ENCODE data around the gene CREM.
"Not testable (repeated sequence)": the region's sequence is repeated elsewhere in the genome, so short reads cannot be mapped to it uniquely, and the experiment has no call there.

CREM gene

GRCh38 chr10:35195361-35196306 is 69.0 kb downstream of the CREM start:
- peak; percentile 2 for DNase-seq

GRCh38 chr10:35200487-35200886 is 73.8 kb downstream of the CREM start:
- DNase-seq, result no peak

- no peak for DNase-seq
Measured at GRCh38 chr10:35201234-35201633, 74.6 kb downstream of the CREM start.

GRCh38 chr10:35202050-35202449 is 75.4 kb downstream of the CREM start:
- DNase-seq, result no peak

GRCh38 chr10:35203745-35204144 is 77.1 kb downstream of the CREM start:
- DNase-seq, result no peak

GRCh38 chr10:35204650-35205319 is 78.1 kb downstream of the CREM start:
- no peak for DNase-seq

- DNase-seq, result no peak
Measured at GRCh38 chr10:35206274-35206673, 79.6 kb downstream of the CREM start.

GRCh38 chr10:35208536-35208935 is 81.9 kb downstream of the CREM start:
- DNase-seq, result no peak

- no peak for DNase-seq
Measured at GRCh38 chr10:35208949-35209613, 82.4 kb downstream of the CREM start.

- DNase-seq, result no peak
Measured at GRCh38 chr10:35210961-35211360, 84.3 kb downstream of the CREM start.

- no peak for DNase-seq
Measured at GRCh38 chr10:35211390-35211789, 84.7 kb downstream of the CREM start.

GRCh38 chr10:35212856-35213255 is 86.2 kb downstream of the CREM start:
- no peak for DNase-seq

- DNase-seq, result no peak
Measured at GRCh38 chr10:35213699-35214098, 87.1 kb downstream of the CREM start.

GRCh38 chr10:35214607-35215020 is 88.0 kb downstream of the CREM start:
- DNase-seq, result no peak

GRCh38 chr10:35215107-35215506 is 88.5 kb downstream of the CREM start:
- no peak for DNase-seq

GRCh38 chr10:35216303-35216905 is 89.8 kb downstream of the CREM start:
- no peak for DNase-seq

- DNase-seq, result not testable (repeated sequence)
Measured at GRCh38 chr10:35216956-35217355, 90.3 kb downstream of the CREM start.

GRCh38 chr10:35217455-35217854 is 90.8 kb downstream of the CREM start:
- DNase-seq, result no peak

GRCh38 chr10:35218339-35218955 is 91.8 kb downstream of the CREM start:
- DNase-seq, result no peak

- DNase-seq, result no peak
Measured at GRCh38 chr10:35219292-35219691, 92.6 kb downstream of the CREM start.

- no peak for DNase-seq
Measured at GRCh38 chr10:35219891-35220890, 93.5 kb downstream of the CREM start.
